ENCODE results near the gene NACC2. TPM values are rescaled to one million over a fixed set of nuclear protein-coding genes. Genes with fewer than 3 reads are reported as not detected.

Gene NACC2
- polyA plus RNA-seq, 12 donors: 4.9 to 60.9 (median 9.1) TPM

GRCh38 chr9:136025481-136025880 is 69.6 kb downstream of the NACC2 start:
- DNase-seq: no peak

GRCh38 chr9:136024696-136025316 is 70.3 kb downstream of the NACC2 start:
- DNase-seq: no peak

GRCh38 chr9:136024286-136024685 is 70.8 kb downstream of the NACC2 start:
- no peak for DNase-seq

GRCh38 chr9:136023410-136024225 is 71.5 kb downstream of the NACC2 start:
- DNase-seq: no peak

- no peak for DNase-seq
Observed at GRCh38 chr9:136022731-136023409, 72.2 kb downstream of the NACC2 start.

- DNase-seq: no peak
Observed at GRCh38 chr9:136021872-136022681, 73.0 kb downstream of the NACC2 start.

GRCh38 chr9:136021171-136021871 is 73.8 kb downstream of the NACC2 start:
- DNase-seq: no peak

- DNase-seq: no peak
Observed at GRCh38 chr9:136020671-136021070, 74.4 kb downstream of the NACC2 start.

GRCh38 chr9:136020206-136020605 is 74.9 kb downstream of the NACC2 start:
- DNase-seq: no peak

- no peak for DNase-seq
Observed at GRCh38 chr9:136019681-136020060, 75.4 kb downstream of the NACC2 start.

- no peak for DNase-seq
Observed at GRCh38 chr9:136019041-136019680, 75.9 kb downstream of the NACC2 start.

GRCh38 chr9:136018257-136019031 is 76.6 kb downstream of the NACC2 start:
- no peak for DNase-seq

GRCh38 chr9:136017289-136018190 is 77.5 kb downstream of the NACC2 start:
- no peak for DNase-seq

GRCh38 chr9:136016572-136017288 is 78.4 kb downstream of the NACC2 start:
- no peak for DNase-seq

- DNase-seq: no peak
Observed at GRCh38 chr9:136015656-136016571, 79.2 kb downstream of the NACC2 start.

GRCh38 chr9:136014924-136015633 is 80.0 kb downstream of the NACC2 start:
- no peak for DNase-seq
